Pulmonary artery endothelial cell (primary cell): ENCODE data around the gene RPP21. TPM values are rescaled to one million over a fixed set of nuclear protein-coding genes. Genes with fewer than 3 reads are reported as not detected.
A peak's percentile ranks its signal among the peaks of the same experiment; 100 is the strongest.
"Not testable (repeated sequence)": the region's sequence is repeated elsewhere in the genome, so short reads cannot be mapped to it uniquely, and the experiment has no call there.

Experiments
- DNase-seq: peaks from one replicate; pipeline ENCODE4 v3.0.0-alpha.2; 2011; ENCODE audit warnings: low read depth, low spot score
- total RNA-seq: library from RNA; depleted of rRNA; stranded (reverse); fragments of >200 nt; gene quantifications from 2 replicates; pipeline ENCODE4 v1.2.3, GENCODE V29; 2014

RPP21 gene
- total RNA-seq, 1 donor from 2014 or later, result 22.0 TPM

GRCh38 chr6:30329331-30329730 is 15.6 kb upstream of the RPP21 start:
- DNase-seq, result no peak

GRCh38 chr6:30331981-30332380 is 13.0 kb upstream of the RPP21 start:
- DNase-seq, result no peak

DNA sequence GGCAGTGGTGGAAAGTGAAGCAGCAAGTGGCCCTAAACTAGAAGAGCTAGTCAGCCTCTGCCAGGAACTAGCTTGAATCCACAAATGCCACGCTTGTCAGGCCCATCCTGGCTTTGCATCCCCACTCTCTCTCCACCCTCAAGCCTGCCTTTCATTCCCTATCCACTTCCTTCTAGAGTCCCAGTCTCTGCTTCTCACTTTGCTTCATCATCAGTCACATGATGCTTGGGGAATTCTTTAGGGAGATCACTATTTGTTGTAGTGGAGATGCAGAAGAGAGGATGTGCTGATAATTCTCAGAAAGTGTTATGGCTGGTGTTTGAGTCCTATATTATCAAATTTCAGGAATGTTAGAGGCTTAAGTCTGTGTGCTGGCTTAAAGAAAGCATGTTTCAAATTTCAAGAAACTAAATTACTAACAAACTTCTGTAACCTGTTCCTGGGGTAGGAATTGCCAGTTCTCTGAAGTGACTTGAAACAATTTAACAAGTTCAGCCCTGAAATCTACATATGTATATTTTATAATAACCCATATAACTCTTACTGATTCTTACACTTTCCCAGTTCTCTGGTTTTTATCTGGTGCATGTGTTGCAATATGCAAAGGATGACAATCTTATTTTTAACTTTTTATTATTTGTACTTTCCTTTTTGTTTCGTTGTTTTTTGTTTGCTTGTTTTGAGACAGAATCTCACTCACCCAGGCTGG is 10.7 kb upstream of the RPP21 start:
- no peak for DNase-seq

- DNase-seq, result no peak
Measured at GRCh38 chr6:30340589-30341054, 4.3 kb upstream of the RPP21 start.

DNA sequence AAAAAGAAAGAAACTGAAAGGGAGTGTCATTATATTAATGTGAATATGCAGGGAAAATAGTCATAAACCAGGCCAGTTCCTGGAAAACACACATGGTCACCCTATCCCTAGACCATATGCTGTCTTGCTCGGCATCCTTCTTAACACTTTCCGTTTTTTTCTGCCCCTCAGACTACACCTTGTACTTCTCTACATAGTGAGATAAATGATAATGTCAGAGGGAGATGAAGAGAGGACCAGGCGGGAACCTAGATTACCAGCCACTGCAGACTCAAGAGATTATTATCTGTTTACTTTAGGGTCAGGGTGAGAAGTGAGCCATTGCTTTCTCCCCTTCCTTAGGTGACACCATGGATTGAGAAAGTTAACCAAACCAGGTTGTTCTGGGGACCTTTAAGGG is 3.7 kb upstream of the RPP21 start:
- no peak for DNase-seq

DNA sequence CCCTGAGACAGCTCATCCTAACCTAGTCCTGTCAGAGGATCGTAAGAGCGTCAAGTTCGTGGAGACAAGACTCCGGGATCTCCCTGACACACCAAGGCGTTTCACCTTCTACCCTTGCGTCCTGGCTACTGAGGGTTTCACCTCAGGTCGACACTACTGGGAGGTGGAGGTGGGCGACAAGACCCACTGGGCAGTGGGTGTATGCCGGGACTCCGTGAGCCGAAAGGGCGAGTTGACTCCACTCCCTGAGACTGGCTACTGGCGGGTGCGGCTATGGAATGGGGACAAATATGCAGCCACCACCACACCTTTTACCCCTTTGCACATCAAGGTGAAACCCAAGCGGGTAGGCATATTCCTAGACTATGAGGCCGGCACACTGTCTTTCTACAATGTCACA is 3.2 kb upstream of the RPP21 start:
- no peak for DNase-seq

DNA sequence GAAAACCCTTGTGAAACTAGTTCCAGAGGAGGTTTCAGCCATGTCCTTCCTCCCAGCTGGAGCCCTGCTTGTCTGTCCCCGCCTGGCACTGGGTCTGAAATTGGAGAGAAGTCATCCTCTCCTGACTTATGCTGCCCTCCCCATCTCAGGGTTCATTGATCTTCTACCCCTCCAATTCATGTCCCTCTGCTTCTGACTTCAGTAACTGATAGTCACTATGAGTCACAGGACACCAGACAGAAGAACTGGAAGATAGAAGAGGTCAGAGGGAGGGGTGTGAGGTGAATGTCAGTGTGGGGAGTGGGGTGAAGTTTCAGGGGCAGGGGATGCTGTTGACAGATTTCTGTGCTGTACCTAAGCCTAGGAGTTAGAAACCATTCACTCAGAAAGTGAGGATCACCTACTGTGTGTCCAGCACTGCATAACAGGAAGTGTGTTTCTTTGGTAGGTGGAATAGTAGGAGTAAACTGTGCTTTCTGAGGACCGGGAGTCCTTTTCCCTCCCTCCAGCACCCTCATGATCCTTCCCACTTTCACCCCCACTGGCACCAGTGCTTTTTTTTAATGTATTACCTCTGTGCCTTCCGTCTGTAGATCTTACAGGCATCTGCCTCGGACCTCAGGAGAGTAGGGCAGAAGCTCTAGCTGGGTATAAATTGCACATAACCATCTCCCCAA is 627 bp upstream of the RPP21 start:
- no peak for DNase-seq

- DNase-seq, result no peak
Measured at GRCh38 chr6:30345852-30346251, 896 bp downstream of the RPP21 start.

- DNase-seq, result no peak
Measured at GRCh38 chr6:30348957-30349356, 4.0 kb downstream of the RPP21 start.

GRCh38 chr6:30349421-30350177 is 4.6 kb downstream of the RPP21 start:
- no peak for DNase-seq

GRCh38 chr6:30350524-30350923 is 5.6 kb downstream of the RPP21 start:
- no peak for DNase-seq

DNA sequence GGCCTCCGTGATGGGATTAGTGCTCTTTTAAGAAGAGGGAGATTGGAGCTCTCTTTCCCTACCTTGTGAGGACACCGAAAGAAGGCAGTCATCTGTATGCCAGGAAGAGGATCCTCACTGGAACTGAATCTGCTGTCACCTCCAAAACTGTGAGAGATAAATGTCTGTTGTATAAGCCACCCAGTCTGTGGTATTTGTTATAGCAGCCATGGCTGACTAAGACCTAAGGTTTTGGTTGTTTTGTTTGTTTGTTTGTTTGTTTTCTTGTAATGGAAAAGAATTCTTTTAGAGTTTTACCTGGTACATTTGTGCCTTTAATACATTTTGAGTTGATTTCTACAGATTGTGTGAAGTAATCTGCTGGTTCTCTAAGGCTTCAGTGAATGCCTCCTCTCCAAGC is 7.6 kb downstream of the RPP21 start:
- no peak for DNase-seq

GRCh38 chr6:30355281-30355680 is 10.3 kb downstream of the RPP21 start:
- no peak for DNase-seq

GRCh38 chr6:30356536-30356935 is 11.6 kb downstream of the RPP21 start:
- no peak for DNase-seq

GRCh38 chr6:30357678-30358540 is 13.0 kb downstream of the RPP21 start:
- peak; percentile 51 for DNase-seq

DNA sequence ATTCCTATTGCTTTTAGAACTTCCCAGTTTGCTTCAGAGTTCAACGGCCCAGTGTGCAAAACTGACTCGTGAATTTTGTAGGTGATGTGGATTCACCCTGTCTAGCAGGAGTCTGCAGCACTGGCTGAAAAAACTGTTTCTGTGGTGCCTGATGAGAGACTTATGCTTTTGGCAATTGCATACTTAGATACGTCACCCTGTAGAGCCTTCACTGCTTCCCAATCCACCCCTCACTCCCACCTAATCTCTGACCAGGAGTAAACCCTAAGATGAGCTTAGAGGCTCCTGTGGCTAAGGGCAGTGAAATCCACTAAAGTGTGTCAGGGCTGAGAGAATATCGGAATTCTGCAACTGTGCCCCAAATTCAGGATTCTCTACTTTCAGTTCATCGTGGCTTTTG is 14.3 kb downstream of the RPP21 start:
- no peak for DNase-seq

GRCh38 chr6:30360139-30360538 is 15.2 kb downstream of the RPP21 start:
- DNase-seq, result no peak

DNA sequence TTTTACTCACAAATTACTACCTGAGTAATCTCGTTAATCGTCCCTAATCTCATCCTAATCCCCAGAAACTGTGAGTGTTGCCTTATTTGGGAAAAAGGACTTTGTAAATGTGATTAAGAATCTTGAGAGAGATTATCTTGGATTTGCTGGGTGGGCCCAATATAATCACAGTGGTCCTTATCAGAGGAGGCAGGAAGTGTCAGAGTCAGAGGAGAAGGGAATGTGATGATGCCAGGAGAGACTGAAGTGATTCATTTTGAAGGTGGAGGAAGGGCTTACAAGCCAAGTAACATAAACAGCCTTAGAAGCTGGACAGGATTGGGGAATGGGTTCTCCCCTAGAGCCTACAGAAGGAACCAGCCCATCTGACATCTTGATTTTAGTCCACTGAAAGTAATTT is 16.7 kb downstream of the RPP21 start:
- DNase-seq, result no peak

DNA sequence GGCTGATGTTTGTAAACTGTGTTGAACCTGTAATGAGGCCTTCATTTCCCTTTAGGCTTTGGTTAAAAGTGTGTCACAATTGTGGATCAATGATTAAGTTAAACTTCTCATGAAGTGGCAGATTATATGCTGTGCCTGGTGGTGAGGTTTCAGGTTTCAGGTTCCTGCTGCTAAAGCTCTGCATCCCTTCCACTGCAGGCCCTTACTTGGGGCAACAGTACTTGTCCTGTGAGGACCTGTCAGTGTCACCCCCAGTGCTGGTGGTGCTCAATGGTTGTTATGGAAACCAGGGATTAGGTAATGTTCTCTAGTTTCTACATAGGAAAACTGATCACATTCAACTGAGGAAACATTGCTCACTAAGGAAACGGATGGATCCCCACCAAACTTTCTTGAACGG is 18.5 kb downstream of the RPP21 start:
- no peak for DNase-seq

DNA sequence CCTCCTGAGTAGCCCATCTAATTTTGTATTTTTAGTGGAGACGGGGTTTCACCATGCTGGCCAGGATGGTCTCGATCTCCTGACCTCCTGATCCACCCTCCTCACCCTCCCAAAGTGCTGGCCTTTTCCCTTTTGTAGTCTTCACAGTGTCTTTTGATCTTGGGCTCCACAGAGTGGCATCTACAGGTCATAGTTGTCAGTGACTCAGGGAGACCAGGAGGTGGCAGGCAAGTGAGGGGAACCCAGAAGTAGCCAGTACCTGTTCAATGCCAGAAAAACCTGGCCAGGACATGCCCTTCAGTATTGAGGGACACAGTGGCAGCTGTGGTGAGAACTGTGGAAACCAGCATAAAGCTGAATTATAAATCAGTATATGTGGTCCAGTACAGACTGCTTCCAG is 19.6 kb downstream of the RPP21 start:
- no peak for DNase-seq

- not testable (repeated sequence) for DNase-seq
Measured at GRCh38 chr6:30369280-30369679, 24.3 kb downstream of the RPP21 start.
